ENCODE measurements around the gene PRMT1. TPM values are rescaled to one million over a fixed set of nuclear protein-coding genes. Genes with fewer than 3 reads are reported as not detected.
A peak's percentile ranks its signal among the peaks of the same experiment; 100 is the strongest.

The PRMT1 gene
- total RNA-seq, 1 experiment from 2014 or later = 551 TPM

- no peak for DNase-seq (ENCODE audit: low read depth)
Measured at GRCh38 chr19:49687566-49688316, 10.7 kb downstream of the PRMT1 start.

DNA sequence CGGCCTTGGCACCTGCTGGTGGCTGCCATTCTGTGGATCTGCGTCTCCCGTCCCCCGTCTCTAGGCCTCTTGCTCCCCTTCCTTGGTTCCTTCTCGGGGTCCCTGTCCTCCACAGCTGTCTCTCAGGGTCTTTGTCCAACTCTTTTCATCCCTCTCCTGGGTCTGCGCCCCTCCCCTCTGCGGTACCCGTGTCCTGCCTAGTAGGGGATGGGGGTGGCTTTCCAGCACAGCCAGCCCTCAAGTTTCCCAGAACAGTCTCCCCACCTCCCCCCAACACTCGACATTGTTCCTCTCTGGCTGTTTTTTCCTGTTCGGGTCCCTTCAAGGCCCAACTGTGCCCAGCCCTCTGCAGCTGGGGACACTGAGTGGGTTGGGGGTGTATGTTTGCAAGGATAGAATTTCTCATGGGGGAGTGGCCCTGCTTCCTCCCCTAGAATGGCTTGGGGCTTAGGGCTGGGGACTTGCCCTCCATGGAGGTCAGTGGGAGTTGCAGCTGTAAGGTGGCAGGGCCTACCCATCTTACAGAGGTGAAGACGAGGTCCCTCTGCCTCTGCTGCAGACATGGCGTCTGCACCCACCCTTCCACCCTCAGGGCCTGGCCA, 11.6 kb downstream of the PRMT1 start:
- DNase-seq (ENCODE audit: low read depth) = no peak

DNA sequence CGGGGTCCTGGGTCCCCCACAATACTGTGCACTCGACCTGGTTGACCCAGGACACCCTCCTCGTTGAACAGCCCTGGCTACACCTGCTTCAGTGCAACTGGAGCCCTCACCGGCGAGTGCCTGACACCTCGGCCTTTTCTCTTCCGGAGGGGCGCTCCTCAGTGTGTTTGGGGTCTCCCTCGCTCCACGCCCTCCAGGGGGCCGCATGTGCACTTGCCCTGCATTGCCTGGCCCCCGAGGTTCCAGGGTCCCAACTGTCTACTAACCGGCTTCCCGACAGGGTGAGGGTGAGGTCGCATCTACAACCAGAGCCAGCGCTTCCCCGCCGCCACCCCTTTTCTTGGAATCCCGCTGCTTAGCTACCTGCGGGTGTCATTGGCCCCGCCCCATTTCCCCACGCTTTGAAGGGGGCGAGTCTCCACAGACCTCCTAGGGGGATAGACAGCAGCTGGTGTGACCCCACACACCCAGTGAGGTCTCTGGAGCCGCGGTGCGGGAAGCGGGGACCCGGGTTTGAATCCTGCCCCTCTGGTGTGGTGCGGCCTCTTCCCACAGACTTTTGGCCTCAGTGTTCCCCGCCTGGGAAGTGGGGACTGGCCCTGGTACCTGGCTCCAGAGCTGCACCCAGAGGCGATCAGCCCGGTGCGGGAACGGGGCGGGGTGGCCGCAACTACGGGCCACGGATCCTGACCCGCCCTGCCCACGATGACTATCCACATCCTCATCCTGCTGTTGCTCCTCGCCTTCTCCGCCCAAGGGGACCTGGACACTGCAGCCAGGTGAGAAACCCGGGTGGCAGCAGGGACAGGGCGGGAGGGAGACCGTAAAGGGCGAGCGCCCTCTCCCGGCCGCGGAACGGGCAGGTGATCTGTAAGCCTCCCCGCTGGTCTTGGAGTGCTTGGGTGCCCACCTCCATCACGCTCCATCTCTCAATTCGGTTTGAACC, 12.3 kb downstream of the PRMT1 start, which contains the start of gene ADM5:
TSS of gene ADM5 (plus strand) at position 462 of the 946 bp plus-strand sequence. CDS start at position 706, 244 bp downstream.
- no peak for DNase-seq (ENCODE audit: low read depth)

DNA sequence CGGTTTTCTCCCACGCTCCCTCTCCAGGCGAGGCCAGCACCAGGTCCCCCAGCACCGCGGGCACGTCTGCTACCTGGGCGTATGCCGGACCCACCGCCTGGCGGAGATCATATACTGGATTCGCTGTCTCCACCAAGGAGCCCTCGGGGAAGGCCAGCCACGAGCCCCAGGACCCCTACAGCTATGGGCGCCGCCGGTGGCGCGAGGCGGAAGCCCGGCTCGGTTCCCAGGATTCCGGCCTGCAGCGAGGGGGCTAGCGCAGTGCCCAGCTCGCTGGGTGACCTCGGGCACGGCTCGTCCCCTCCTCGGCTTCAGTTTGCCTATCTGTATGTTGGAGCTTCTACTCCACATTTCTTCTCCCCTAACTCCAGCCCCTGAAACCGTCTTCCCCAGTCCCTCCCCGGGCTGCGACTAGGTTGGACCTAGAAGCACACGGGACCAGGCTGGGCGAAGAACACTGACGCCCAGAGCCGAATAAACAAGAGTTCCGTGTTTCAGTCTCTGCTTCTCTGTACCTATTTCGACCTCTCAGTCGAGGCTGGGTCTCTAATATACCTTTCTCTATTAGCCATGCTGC, 13.1 kb downstream of the PRMT1 start:
- no peak for DNase-seq (ENCODE audit: low read depth)

DNA sequence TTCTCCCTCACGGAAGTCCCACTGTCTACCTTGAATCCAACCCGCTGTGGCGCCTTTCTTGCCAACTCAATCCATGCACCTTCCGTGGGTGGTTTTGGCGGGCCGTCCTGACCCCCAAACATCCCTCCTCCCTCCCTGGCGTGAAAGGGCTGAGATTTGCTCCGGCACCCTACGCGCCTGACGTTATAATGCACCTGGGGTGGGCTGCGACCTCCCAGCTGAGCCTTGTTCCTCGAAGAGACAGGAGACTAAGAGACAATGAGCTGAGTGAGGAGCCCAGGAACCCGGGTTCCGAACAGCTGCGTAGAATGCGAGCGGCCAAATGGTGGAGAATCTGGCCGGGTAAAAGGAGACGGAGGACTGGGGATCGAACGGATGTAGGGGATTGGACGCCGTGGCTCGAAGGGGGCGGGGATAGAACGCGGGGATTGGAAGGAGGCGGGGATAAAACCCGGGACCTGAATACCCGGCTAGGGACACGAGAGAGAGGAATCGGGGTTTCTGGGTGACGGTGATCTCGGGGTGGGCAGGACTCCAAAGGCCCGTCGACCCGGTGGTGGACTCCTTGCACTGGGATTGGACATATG, 13.7 kb downstream of the PRMT1 start, which contains the start of gene CPT1C:
TSS of gene CPT1C (plus strand) at position 461 of the 587 bp plus-strand sequence. CDS start 1,137 bp downstream, outside the sequence.
- DNase-seq (ENCODE audit: low read depth) = no peak

DNA sequence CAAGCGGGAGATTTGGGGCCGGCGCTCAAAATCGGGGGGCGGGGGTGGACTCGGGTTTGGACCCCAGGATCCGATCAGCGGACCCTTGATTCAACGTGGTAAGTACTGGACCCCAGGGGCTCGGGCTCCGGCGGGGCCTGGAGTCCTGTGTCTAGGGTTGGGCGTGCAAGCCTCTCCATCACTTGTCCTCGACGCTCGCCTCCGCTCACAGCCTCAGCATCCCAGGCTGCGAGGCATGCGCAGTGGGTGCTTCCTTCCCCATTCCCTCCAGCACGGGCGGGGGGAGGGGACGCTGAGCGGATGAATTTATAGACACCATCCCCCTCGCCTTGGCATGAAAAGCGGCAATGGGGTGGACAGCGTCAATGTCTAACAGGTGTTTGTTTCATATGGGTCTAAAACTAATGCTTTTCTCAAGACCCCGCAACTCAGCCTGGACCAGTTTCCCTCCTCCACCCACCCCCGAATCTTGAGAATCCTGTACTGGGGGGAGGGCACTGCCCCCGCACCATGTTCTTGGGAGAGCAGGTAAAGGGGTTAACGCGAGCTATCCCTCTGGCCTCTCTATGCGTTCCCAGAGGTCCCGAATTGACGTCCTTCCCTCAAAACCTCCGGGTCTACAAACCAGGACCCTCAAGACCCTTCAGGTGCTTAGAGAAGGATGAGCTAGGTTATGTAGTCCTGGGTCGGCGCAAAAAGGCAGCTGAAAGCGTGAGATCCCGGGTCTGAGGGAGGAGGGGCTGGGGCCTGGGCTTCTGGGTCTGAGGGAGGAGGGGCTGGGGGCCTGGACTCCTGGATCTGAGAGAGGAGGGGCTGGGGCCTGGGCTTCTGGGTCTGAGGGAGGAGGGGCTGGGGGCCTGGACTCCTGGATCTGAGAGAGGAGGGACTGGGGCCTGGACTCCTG, 14.4 kb downstream of the PRMT1 start:
- no peak for DNase-seq (ENCODE audit: low read depth)

GRCh38 chr19:49692147-49692506, 15.1 kb downstream of the PRMT1 start:
- no peak for DNase-seq (ENCODE audit: low read depth)

- no peak for DNase-seq (ENCODE audit: low read depth)
Measured at GRCh38 chr19:49696115-49696514, 19.0 kb downstream of the PRMT1 start.

DNA sequence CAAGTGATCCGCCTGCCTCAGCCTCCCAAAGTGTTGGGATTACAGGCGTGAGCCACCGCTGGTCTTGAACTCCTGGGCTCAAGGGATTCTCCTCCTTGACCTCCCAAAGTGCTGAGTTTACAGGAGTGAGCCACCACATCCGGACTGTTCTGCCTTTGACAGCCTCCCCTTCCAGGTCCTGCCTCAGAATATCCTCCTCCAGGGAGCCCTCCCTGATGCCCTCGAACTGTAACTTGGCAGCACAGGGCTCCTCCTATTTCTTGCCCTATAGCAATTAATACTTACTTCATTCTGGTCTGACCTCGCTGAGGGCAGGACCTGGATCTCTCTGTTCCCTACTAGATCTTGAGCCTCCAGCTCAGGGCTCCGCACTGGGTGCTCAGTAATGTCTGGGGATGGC, 19.8 kb downstream of the PRMT1 start:
- DNase-seq (ENCODE audit: low read depth) = no peak

DNA sequence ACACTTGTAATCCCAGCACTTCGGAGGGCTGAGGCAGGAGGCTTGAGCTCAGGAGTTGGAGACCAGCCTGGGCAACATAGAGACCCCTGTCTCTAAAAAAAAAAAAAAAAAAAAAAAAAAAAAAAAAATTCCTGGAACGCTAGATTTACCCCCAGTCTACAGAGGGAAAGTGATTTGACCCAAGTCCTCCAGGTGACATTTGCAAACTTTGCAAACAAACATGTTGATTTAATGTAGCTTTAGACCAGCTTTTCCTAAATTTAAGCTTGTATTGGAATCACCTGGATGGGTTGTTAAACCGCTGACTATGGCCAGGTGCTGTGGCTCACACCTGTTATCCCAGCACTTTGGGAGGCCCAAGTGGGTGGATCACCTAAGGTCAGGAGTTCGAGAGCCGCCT, 22.3 kb downstream of the PRMT1 start:
- DNase-seq (ENCODE audit: low read depth) = no peak

- no peak for DNase-seq (ENCODE audit: low read depth)
Measured at GRCh38 chr19:49700563-49700962, 23.5 kb downstream of the PRMT1 start.

DNA sequence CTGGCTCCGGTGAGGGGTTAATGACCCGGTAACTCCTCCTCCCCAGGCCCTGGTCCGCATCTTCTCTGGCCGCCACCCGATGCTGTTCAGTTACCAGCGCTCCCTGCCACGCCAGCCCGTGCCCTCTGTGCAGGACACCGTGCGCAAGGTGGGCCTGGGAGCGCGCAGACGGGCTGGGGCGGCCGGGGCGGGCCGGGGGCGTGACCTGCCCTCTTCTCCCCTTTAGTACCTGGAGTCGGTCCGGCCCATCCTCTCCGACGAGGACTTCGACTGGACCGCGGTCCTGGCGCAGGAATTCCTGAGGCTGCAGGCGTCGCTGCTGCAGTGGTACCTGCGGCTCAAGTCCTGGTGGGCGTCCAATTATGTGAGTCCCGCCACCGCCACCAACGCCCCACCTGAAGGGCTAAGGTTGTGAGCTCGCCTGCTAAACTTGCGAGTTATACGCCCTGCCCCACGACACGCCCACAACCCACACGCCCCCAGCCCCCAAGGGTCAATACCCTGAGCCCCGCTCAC, 24.3 kb downstream of the PRMT1 start:
- DNase-seq (ENCODE audit: low read depth) = no peak

GRCh38 chr19:49704888-49705642, 28.0 kb downstream of the PRMT1 start:
- DNase-seq (ENCODE audit: low read depth) = no peak

GRCh38 chr19:49705919-49706318, 28.8 kb downstream of the PRMT1 start:
- DNase-seq (ENCODE audit: low read depth) = no peak

DNA sequence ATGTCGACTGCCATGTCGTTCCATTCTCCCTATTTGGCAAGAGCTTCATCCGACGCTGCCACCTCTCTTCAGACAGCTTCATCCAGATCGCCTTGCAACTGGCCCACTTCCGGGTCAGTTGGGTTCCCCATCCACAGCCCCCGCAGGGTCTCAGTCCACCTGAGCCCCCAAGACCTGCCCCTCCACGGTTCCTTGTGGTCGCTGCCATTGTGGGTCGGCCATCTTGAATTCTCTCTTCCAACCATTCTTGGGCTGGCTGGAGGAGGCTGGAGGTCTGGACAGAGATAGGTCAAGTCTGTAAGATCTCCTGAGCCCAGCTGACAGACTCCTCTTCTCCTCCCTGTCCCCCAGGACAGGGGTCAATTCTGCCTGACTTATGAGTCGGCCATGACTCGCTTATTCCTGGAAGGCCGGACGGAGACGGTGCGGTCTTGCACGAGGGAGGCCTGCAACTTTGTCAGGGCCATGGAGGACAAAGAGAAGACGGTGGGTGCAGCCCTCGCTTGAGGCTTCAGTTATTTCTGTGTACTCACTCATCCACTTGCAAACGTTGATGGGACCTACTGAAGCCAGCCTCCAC, 33.4 kb downstream of the PRMT1 start:
- DNase-seq (ENCODE audit: low read depth) = no peak

- DNase-seq (ENCODE audit: low read depth) = peak; percentile 72
Measured at GRCh38 chr19:49712397-49712859, 35.4 kb downstream of the PRMT1 start.

DNA sequence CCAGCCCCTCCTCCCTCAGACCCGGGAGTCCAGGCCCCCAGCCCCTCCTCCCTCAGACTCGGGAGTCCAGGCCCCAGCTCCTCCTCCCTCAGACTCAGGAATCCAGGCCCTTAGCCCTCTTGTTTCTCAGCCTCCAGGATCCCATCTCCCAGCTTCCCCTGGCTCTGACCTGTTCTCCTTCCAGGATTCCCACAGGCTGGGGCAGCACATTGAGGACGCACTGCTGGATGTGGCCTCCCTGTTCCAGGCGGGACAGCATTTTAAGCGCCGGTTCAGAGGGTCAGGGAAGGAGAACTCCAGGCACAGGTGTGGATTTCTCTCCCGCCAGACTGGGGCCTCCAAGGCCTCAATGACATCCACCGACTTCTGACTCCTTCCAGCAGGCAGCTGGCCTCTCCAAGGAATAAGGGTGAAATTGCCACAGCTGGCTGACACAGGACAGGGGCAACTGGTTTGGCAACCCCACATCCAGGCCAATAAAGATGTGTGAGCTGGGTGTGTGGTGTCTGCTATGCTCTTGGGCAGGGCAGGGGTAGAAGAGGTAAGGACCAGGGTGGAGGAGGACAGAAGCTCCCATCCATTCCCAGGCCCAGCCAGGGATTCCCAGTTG, 36.3 kb downstream of the PRMT1 start:
- no peak for DNase-seq (ENCODE audit: low read depth)

- DNase-seq (ENCODE audit: low read depth) = no peak
Measured at GRCh38 chr19:49716154-49716553, 39.1 kb downstream of the PRMT1 start.
